H54 (cell line): ENCODE data around the gene PET100.

Source experiments
- DNase-seq: peaks from one replicate; pipeline ENCODE4 v3.0.0; 2011; ENCODE audit warnings: low spot score, mixed read lengths; ENCODE audit not compliant: insufficient read length
- FAIRE-seq: peaks from 3 replicates; lab custom pipeline; 2011; peaks lifted over from hg19 to GRCh38; lab: Jason Lieb, UNC
- POLR2A ChIP-seq: IDR thresholded peaks from 2 replicates; pipeline ENCODE4 v1.6.1; 2011; ENCODE audit warnings: low read depth, mild to moderate bottlenecking, low read length

Gene PET100

DNA sequence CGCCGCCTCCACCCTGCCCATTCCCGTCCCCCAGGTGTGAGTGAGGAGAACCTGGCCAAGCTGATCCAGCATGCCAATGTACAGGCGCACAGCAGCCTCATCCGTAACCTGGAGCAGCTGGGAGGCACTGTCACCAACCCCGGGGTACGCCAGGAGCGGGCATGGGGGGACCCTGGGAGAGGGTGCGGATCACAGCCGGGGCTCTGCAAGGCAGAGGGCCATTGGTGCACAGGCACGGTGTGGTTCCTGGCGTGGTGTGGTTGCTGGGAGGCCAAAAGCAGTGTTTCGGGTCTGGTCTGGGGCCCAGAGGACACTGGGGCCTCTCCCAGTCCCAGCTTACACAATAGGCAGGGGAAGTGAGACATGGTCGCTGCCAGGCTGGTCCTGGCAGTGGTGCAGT, 15.6 kb downstream of the PET100 start:
- DNase-seq (no peak), FAIRE-seq (no peak)
- TF ChIP-seq POLR2A, result no peak

DNA sequence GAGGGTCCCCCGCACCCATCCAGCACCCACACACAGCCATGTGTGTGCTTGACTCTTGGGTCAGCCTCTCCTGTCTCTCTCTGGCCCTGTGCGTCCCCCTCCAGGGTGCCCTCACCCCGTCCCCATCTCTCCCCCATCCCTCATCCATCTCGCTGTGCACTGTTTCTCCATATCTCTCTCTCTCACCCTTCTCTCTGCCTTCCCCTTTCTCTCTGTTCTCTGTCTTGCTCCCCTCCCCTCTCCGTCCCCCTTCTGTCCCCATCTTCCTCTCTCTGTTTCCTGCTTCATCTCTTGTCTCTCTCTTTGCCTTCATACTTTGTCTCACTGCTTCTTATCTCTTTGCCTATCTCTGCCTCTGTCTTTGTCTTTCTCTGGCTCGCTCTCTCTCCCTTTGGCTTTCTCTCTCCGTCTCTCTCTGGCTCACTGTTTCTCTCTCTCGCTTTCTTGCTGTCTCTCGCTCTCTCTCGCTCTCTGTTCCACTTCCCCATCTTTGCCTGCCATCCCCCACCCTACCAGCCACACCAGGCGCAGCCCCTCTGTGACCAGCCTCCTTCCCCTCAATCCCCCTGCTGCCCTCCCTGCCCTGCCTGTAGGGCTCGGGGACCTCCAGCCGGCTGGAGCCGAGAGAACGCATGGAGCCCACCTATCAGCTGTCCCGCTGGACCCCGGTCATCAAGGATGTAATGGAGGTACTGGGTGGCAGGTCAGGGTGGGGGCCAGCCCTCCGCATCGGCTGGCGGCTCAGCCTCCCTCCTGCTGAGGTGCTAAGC, 16.2 kb downstream of the PET100 start:
- no peak for DNase-seq
- TF ChIP-seq POLR2A, result no peak
- FAIRE-seq, result no peak

GRCh38 chr19:7646426-7646700, 16.8 kb downstream of the PET100 start:
- DNase-seq, result no peak

DNA sequence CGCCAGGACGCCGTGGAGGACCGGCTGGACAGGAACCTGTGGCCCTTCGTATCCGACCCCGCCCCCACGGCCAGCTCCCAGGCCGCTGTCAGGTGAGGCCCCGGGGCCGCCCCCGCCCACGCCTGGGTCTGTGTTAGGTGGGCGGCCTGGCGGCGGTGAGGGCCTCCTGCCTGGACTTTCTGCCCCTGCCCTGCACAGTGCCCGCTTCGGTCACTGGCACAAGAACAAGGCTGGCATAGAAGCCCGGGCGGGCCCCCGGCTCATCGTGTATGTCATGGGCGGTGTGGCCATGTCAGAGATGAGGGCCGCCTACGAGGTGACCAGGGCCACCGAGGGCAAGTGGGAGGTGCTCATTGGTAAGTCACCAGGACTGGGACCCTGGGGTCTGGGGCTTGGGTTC, 17.6 kb downstream of the PET100 start:
- FAIRE-seq, result no peak
- no peak for DNase-seq

More at GRCh38 chr19:7646426-7646700, 16.8 kb downstream of the PET100 start:
- no peak for TF ChIP-seq POLR2A
- no peak for FAIRE-seq

DNA sequence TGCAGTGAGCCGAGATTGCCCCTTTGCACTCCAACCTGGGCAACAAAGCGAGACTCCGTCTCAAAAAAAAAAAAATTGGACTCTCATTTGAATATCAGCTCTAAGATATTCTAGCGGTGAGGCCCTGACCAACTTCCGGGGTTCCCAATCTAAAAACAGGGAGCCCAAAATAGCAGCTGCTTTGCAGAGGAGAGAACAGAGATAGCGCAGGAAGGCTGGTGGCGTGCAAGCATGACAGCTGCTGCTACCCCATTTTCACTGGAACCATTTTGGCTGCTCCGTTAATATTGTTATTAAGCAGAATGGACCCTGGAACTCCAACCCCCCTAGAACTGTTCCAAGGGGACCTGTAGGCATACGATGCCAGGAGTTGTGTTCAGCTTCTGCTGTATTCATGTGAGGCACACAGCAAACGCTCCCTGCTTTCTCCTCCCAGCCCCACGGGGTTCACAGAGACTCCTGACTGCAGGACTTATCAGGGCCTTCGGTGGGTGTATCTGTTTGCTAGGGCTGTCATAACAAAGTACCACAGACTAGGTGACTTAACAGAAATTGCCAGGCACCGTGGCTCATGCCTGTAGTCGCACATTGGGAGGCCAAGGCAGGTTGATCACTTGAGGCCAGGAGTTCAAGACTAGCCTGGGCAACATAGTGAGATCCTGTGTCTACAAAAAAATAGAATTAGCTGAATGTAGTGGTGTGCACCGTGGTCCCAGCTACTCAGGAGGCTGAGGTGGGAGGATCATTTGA, 18.8 kb downstream of the PET100 start:
- TF ChIP-seq POLR2A, result no peak
- FAIRE-seq, result no peak

More for the DNA sequence above, 17.6 kb downstream of the PET100 start:
- TF ChIP-seq POLR2A, result no peak

DNA sequence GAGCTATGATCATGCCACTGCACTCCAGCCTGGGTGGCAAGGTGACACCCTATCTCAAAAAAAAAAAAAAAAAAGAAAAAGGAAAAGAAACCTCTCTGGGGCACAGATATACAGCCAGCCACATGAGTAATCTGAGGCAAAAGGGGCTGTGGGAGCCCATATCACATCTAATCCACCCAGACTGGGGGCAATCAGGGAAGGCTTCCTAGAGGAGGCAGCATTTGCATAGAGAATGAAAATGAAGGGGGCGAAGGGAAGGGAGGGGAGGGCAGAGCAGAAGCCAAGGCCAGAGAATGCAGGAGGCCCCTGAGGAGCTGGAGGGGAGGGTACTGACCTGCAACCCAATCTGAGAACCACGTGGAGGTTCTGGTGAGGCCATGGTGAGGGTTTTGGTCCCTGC, 20.6 kb downstream of the PET100 start:
- FAIRE-seq, result no peak
- no peak for DNase-seq
- no peak for TF ChIP-seq POLR2A

More for the DNA sequence above, 18.8 kb downstream of the PET100 start:
- no peak for DNase-seq

DNA sequence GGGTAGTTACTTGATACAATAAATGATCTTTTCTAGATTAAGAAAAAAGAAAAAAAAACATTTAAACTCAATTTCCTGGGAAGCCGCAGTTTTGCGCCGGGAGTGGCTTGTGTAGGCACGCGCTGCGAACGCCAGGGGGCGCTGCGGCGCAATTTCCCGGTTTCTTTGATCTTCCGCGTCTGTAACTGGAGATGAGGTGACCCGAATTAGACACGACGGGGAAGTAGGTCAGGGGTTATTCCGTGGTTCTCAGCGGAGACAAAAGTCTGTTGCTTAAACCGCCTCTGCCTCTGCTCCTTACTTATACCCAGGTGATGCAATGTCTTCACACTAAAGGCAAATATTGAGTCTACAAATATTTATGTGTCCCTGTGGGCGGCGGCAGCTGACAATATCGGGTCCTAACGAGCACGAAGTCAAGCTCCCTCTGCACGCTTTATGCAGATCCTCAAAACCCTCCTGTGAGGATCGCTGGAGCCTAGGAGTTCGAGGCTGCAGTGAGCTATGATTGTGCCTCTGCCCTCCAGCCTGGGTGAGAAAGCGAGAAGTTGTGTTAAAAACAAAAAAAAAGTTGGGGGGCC, 22.6 kb downstream of the PET100 start:
- DNase-seq, result peak; percentile 86
- TF ChIP-seq POLR2A, result no peak
- peak; percentile 6 for FAIRE-seq

GRCh38 chr19:7654401-7654800, 24.8 kb downstream of the PET100 start:
- no peak for TF ChIP-seq POLR2A
- FAIRE-seq, result no peak
- no peak for DNase-seq

DNA sequence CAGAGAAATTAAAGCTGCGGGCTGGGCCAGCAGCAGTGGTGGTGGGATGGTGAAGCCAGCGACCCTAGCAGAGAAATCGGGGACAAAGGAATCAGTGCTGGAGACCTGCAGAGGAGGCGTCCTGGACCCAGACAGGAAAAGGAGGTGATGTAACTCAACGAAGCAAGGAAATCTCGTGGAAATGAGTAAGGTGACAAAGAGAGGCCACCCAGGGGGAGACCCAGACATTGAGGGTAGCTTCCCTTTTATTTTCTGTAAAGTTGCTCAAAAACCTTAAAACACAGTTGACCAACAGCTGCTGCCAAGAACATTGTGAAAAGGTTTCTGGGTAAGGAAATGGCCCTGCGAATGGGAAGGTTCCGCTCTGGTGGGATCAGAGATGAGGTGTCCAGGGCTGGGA, 26.0 kb downstream of the PET100 start:
- DNase-seq (no peak), FAIRE-seq (no peak)
- TF ChIP-seq POLR2A, result no peak

- no peak for TF ChIP-seq POLR2A
- FAIRE-seq (no peak), DNase-seq (no peak)
These were observed 27.6 kb downstream of the PET100 start for GRCh38 chr19:7657131-7657751.

GRCh38 chr19:7658219-7658686, 28.7 kb downstream of the PET100 start:
- DNase-seq, result no peak
- no peak for FAIRE-seq

GRCh38 chr19:7661744-7662538, 32.3 kb downstream of the PET100 start:
- TF ChIP-seq POLR2A, result no peak
- DNase-seq, result no peak
- no peak for FAIRE-seq

More at GRCh38 chr19:7658219-7658686, 28.7 kb downstream of the PET100 start:
- TF ChIP-seq POLR2A, result no peak

GRCh38 chr19:7662657-7663056, 33.1 kb downstream of the PET100 start:
- no peak for TF ChIP-seq POLR2A
- FAIRE-seq, result no peak
- DNase-seq, result no peak
